Suppressor macrophage (primary cell): ENCODE results near the gene OGN.

Experiments used
- DNase-seq, 4 experiments: peaks; one replicate each; pipeline ENCODE4 v3.0.0-alpha.2; 2020 to 2022

The OGN gene

GRCh38 chr9:92345582-92345981 is 58.8 kb downstream of the OGN start:
- no peak for DNase-seq

DNA sequence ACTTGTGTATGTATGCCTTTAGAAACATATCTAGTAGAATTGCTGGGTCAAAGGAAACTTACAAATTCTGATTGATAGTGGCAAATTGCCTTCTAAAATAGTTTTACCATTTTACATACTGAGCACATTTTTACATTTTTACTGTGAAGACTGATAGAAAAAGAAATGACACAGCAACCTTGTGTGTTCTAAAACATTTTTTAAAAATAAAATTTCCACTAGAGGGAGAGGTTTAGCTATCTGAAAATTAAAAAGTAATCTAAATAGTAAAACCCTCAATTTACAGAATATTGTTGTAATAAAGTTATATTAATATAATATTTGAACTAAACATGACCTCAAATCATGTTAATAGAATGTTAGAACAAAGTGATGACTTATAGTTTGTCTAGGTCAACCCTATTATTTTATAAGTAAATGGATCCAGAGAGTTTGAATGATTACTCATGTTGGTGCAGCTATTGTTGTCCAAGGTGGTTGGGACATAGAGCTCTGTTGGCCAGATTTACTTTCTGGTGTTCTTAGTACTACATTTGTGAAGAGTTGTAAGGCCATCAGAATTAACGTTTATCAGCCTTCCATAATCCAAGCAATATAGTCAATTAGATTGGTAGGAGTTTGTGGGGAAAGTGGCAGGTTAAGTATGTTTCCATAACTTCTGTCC is 61.4 kb downstream of the OGN start:
- peak in 2 of 4 experiments; percentile 11 to 47 for DNase-seq

- no peak for DNase-seq
Observed at GRCh38 chr9:92341578-92341977, 62.8 kb downstream of the OGN start.

- DNase-seq = no peak
Observed at GRCh38 chr9:92333282-92333634, 71.1 kb downstream of the OGN start.
